Thyroid gland (tissue), 4 donors: ENCODE results near the gene ALG6.

Experiments used
- CTCF ChIP-seq, 6 experiments: fragments of 200-600 bp in 3 of 6; fragments of 450-650 bp in 3 of 6; sonication (generic) in 3 of 6; IDR thresholded peaks; one replicate each; pipeline ENCODE4 v1.5.1; 2016 to 2019; ENCODE audit warnings: antibody characterized with exemption in 6 of 6, mild to moderate bottlenecking in 2 of 6, inconsistent platforms in 1 of 6, moderate library complexity in 1 of 6
- POLR2A ChIP-seq, 2 donors: fragments of 450-650 bp; IDR thresholded peaks; one replicate each; pipeline ENCODE4 v1.6.1; 2017; ENCODE audit warnings: antibody characterized with exemption in 2 of 2, mild to moderate bottlenecking in 2 of 2, moderate library complexity in 1 of 2

DNA sequence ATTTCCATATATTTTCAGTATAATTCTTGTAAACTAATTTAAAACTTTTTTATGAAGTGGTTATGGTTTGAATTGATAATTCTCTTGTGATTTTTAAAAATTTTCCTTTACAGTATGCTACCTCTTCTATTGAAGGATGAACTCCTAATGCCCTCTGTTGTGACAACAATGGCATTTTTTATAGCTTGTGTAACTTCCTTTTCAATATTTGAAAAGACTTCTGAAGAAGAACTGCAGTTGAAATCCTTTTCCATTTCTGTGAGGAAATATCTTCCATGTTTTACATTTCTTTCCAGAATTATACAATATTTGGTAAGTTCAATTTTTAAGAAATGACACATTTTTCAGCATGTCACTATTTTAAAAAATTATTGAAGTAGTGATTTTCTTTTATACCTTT is 61.4 kb downstream of the ALG6 start:
- TF ChIP-seq CTCF (IDR thresholded peaks at IDR 0.05) (no peak), POLR2A (IDR thresholded peaks at IDR 0.05) (no peak)
